ENCODE results near the gene HIPK2. TPM values are rescaled to one million over a fixed set of nuclear protein-coding genes. Genes with fewer than 3 reads are reported as not detected.

The HIPK2 gene
- total RNA-seq, 3 donors from 2014 or later (not counting 1 experiment from before 2014, with no cell fraction given): 127 to 145 (median 144) TPM

GRCh38 chr7:139797607-139798006, 19.8 kb upstream of the HIPK2 start:
- DNase-seq (no peak), ATAC-seq (no peak)
- Mint-ChIP-seq H3K4me1 (peaks cover 0 to 17% of the 10 kb centered on the region in 2 donors), H3K27me3 (ENCODE audit: low read depth in 2 of 2) (no peaks in the 10 kb centered on the region), H3K36me3 (peaks cover 2% of the 10 kb centered on the region), H3K9me3 (peaks cover 0 to 3% of the 10 kb centered on the region in 2 donors), H3K27ac (no peak overlapping the region), H3K4me3 (no peak overlapping the region)
- TF ChIP-seq CTCF (IDR thresholded peaks at IDR 0.05): no peak
- Histone ChIP-seq H3K4me3 (ENCODE audit: low read length) (no peak overlapping the region), H3K27ac (ENCODE audit: low read length) (no peak overlapping the region), H3K36me3 (ENCODE audit: control insufficient read depth, insufficient read depth, low read length) (no peaks in the 10 kb centered on the region), H3K4me1 (ENCODE audit: control insufficient read depth, insufficient read depth, low read length) (no peaks in the 10 kb centered on the region), H3K27me3 (ENCODE audit: control insufficient read depth, insufficient read depth, low read length) (no peaks in the 10 kb centered on the region), H3K9me3 (ENCODE audit: control insufficient read depth, insufficient read depth, low read length) (no peaks in the 10 kb centered on the region)
- 100% methylated on average over 1 of the region's 2 CpGs for WGBS (ENCODE audit: insufficient coverage)
- intact Hi-C loops (cut with micrococcal nuclease): no loop called here

- H3K27me3 Mint-ChIP-seq (ENCODE audit: low read depth in 2 of 2): no peaks in the 10 kb centered on the region
- Histone ChIP-seq H3K27ac (ENCODE audit: low read length) (no peak overlapping the region), H3K9me3 (ENCODE audit: control insufficient read depth, insufficient read depth, low read length) (no peaks in the 10 kb centered on the region), H3K4me3 (ENCODE audit: low read length) (no peak overlapping the region), H3K36me3 (ENCODE audit: control insufficient read depth, insufficient read depth, low read length) (no peaks in the 10 kb centered on the region), H3K4me1 (ENCODE audit: control insufficient read depth, insufficient read depth, low read length) (no peaks in the 10 kb centered on the region), H3K27me3 (ENCODE audit: control insufficient read depth, insufficient read depth, low read length) (no peaks in the 10 kb centered on the region)
- TF ChIP-seq CTCF (IDR thresholded peaks at IDR 0.05): no peak
- ATAC-seq (no peak), DNase-seq (no peak)
- 96% methylated on average over 6 of the region's 7 CpGs for WGBS (ENCODE audit: insufficient coverage)
- no peak overlapping the region for H3K4me3 Mint-ChIP-seq
- H3K27ac Mint-ChIP-seq: no peak overlapping the region
- H3K36me3 Mint-ChIP-seq: no peaks in the 10 kb centered on the region
- intact Hi-C loops (cut with micrococcal nuclease): no loop called here
- peaks cover 0 to 3% of the 10 kb centered on the region in 2 donors for H3K9me3 Mint-ChIP-seq
- H3K4me1 Mint-ChIP-seq: no peaks in the 10 kb centered on the region
Measured at GRCh38 chr7:139791316-139791715, 13.5 kb upstream of the HIPK2 start.

GRCh38 chr7:139784648-139785047, 6.8 kb upstream of the HIPK2 start:
- Histone ChIP-seq H3K27me3 (ENCODE audit: control insufficient read depth, insufficient read depth, low read length) (peaks cover under 1% of the 10 kb centered on the region), H3K27ac (ENCODE audit: low read length) (no peak overlapping the region), H3K4me3 (ENCODE audit: low read length) (no peak overlapping the region), H3K36me3 (ENCODE audit: control insufficient read depth, insufficient read depth, low read length) (no peaks in the 10 kb centered on the region), H3K4me1 (ENCODE audit: control insufficient read depth, insufficient read depth, low read length) (no peaks in the 10 kb centered on the region), H3K9me3 (ENCODE audit: control insufficient read depth, insufficient read depth, low read length) (no peaks in the 10 kb centered on the region)
- 85% methylated on average over 3 of the region's 3 CpGs for WGBS (ENCODE audit: insufficient coverage)
- no peaks in the 10 kb centered on the region for H3K36me3 Mint-ChIP-seq
- no peak overlapping the region for H3K4me3 Mint-ChIP-seq
- TF ChIP-seq CTCF (IDR thresholded peaks at IDR 0.05): no peak
- H3K4me1 Mint-ChIP-seq: peaks cover 6% of the 10 kb centered on the region in 2 donors
- no peaks in the 10 kb centered on the region for H3K27me3 Mint-ChIP-seq (ENCODE audit: low read depth in 2 of 2)
- no peak for ATAC-seq
- DNase-seq: no peak
- intact Hi-C loops (cut with micrococcal nuclease): no loop called here
- H3K27ac Mint-ChIP-seq: no peak overlapping the region
- no peaks in the 10 kb centered on the region for H3K9me3 Mint-ChIP-seq

- intact Hi-C loops (cut with micrococcal nuclease): no loop called here
- Histone ChIP-seq H3K4me3 (ENCODE audit: low read length) (no peak overlapping the region), H3K27me3 (ENCODE audit: control insufficient read depth, insufficient read depth, low read length) (peaks cover 4% of the 10 kb centered on the region), H3K27ac (ENCODE audit: low read length) (no peak overlapping the region), H3K4me1 (ENCODE audit: control insufficient read depth, insufficient read depth, low read length) (peaks cover under 1% of the 10 kb centered on the region), H3K9me3 (ENCODE audit: control insufficient read depth, insufficient read depth, low read length) (no peaks in the 10 kb centered on the region), H3K36me3 (ENCODE audit: control insufficient read depth, insufficient read depth, low read length) (no peaks in the 10 kb centered on the region)
- DNase-seq: no peak
- peaks cover 14% of the 10 kb centered on the region in 2 donors for H3K4me1 Mint-ChIP-seq
- no peak overlapping the region for H3K27ac Mint-ChIP-seq
- no peak overlapping the region for H3K4me3 Mint-ChIP-seq
- H3K36me3 Mint-ChIP-seq: no peaks in the 10 kb centered on the region
- no peak for ATAC-seq
- H3K27me3 Mint-ChIP-seq (ENCODE audit: low read depth in 2 of 2): no peaks in the 10 kb centered on the region
- H3K9me3 Mint-ChIP-seq: no peaks in the 10 kb centered on the region
- 80% methylated on average over 3 of the region's 3 CpGs for WGBS (ENCODE audit: insufficient coverage)
- no peak for TF ChIP-seq CTCF (IDR thresholded peaks at IDR 0.05)
Measured at GRCh38 chr7:139783647-139784385, 6.0 kb upstream of the HIPK2 start.

Data from natural killer cell (primary cell).